ENCODE data around the gene SV2C. TPM values are rescaled to one million over a fixed set of nuclear protein-coding genes. Genes with fewer than 3 reads are reported as not detected.

Gene SV2C
- total RNA-seq, 1 experiment from 2014 or later = not detected

DNA sequence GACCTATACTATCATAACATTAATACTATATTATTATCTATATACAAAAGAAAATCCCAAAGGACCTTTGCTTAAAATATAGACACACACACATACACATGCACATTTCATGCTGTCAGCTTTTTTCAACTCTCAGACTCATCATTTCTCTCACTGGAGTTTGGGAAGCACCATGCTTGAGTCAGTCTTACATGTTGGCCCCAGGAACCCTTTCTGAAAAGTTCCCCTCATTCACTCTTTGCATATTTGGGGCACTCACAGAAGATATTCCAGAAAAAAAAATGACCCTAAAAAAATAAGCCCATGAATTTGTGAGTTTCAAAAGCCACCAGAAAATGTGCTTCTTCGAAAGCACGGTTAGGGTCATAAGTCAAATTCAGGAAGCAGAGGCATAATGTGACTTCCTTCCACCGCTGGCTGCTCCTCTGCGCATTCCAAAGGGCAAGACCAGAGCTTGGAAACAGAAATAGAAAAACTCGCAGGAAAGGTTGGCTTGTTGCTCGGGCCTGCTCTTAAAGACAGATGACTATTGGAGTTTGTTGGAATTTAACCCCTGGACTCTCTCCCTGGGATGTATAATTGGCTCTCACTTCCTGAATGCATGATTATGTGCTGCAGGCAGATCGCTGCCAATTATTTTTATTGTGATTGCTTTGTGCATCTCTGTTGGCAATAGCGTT is 190.2 kb downstream of the SV2C start:
- CTCF ChIA-PET = interaction anchor here (2.1 kb wide), 1 partner anchor 17 kb away, joined by 6 read pairs; no protein-coding TSS in a partner anchor
- Histone ChIP-seq H3K4me2 (ENCODE audit: low read length) (no peak overlapping the region), H3K4me1 (ENCODE audit: control insufficient read depth in 1 of 2, insufficient read depth in 2 of 2, low read length in 2 of 2) (no peaks in the 10 kb centered on the region), H3K36me3 (ENCODE audit: control insufficient read depth in 1 of 2, insufficient read depth in 2 of 2, low read length in 2 of 2) (no peaks in the 10 kb centered on the region), H3K9me3 (ENCODE audit: control insufficient read depth in 1 of 2, insufficient read depth in 1 of 2, low read depth in 1 of 2, low read length in 2 of 2) (no peaks in the 10 kb centered on the region), H3K9ac (ENCODE audit: low read length) (no peak overlapping the region), H2AFZ (ENCODE audit: low read depth, low read length, poor library complexity, severe bottlenecking) (no peak overlapping the region), H3K9me2 (ENCODE audit: insufficient read depth) (no peaks in the 10 kb centered on the region), H3K79me2 (ENCODE audit: insufficient read depth, low read length) (no peaks in the 10 kb centered on the region), H3K27me3 (ENCODE audit: insufficient read depth, low read length) (peaks cover 20% of the 10 kb centered on the region), H3K4me3 (replicated peaks in 1 of 2; ENCODE audit: low read depth in 1 of 2, low read length in 2 of 2) (no peak overlapping the region), H4K20me1 (ENCODE audit: insufficient read depth) (no peaks in the 10 kb centered on the region), H3K27ac (ENCODE audit: low read depth, low read length) (no peak overlapping the region)
- RAD21 ChIA-PET (ENCODE audit: low non-redundant PET in 1 of 2, low total read pairs in 2 of 2, uncharacterized antibody in 2 of 2, unreplicated experiment in 2 of 2) = no interaction called here
- POLR2A ChIA-PET = no interaction called here
- ATAC-seq = no peak
- TF ChIP-seq ZNF274 (IDR thresholded peaks at IDR 0.05; ENCODE audit: low read depth, low read length) = no peak
- TF ChIP-seq SIN3A (IDR thresholded peaks at IDR 0.05; ENCODE audit: low read depth) = no peak
- TF ChIP-seq CBX3 (IDR thresholded peaks at IDR 0.05; ENCODE audit: low read depth) = no peak
- no peak for TF ChIP-seq CEBPB (IDR thresholded peaks at IDR 0.05; ENCODE audit: low read depth)
- no peak for TF ChIP-seq EZH2 (IDR thresholded peaks at IDR 0.05)
- TF ChIP-seq TCF7L2 (IDR thresholded peaks at IDR 0.05; ENCODE audit: borderline replicate concordance, extremely low read depth, insufficient read depth, insufficient read length) = no peak
- TF ChIP-seq SP1 (IDR thresholded peaks at IDR 0.05; ENCODE audit: low read depth) = no peak
- TF ChIP-seq EGR1 (IDR thresholded peaks at IDR 0.05; ENCODE audit: low read depth) = no peak
- no peak for TF ChIP-seq ZFX (IDR thresholded peaks at IDR 0.05)
- no peak for TF ChIP-seq POLR2AphosphoS5 (IDR thresholded peaks at IDR 0.05; ENCODE audit: low read depth, low read length)
- TF ChIP-seq JUND (IDR thresholded peaks at IDR 0.05) = no peak
- TF ChIP-seq, protein P1, sequence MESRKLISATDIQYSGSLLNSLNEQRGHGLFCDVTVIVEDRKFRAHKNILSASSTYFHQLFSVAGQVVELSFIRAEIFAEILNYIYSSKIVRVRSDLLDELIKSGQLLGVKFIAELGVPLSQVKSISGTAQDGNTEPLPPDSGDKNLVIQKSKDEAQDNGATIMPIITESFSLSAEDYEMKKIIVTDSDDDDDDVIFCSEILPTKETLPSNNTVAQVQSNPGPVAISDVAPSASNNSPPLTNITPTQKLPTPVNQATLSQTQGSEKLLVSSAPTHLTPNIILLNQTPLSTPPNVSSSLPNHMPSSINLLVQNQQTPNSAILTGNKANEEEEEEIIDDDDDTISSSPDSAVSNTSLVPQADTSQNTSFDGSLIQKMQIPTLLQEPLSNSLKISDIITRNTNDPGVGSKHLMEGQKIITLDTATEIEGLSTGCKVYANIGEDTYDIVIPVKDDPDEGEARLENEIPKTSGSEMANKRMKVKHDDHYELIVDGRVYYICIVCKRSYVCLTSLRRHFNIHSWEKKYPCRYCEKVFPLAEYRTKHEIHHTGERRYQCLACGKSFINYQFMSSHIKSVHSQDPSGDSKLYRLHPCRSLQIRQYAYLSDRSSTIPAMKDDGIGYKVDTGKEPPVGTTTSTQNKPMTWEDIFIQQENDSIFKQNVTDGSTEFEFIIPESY (IDR thresholded peaks at IDR 0.05; ENCODE audit: extremely low read depth, insufficient replicate concordance, low read length) = no peak
- no peak for TF ChIP-seq RAD21 (IDR thresholded peaks at IDR 0.05; ENCODE audit: low read depth)
- TF ChIP-seq, protein P2, sequence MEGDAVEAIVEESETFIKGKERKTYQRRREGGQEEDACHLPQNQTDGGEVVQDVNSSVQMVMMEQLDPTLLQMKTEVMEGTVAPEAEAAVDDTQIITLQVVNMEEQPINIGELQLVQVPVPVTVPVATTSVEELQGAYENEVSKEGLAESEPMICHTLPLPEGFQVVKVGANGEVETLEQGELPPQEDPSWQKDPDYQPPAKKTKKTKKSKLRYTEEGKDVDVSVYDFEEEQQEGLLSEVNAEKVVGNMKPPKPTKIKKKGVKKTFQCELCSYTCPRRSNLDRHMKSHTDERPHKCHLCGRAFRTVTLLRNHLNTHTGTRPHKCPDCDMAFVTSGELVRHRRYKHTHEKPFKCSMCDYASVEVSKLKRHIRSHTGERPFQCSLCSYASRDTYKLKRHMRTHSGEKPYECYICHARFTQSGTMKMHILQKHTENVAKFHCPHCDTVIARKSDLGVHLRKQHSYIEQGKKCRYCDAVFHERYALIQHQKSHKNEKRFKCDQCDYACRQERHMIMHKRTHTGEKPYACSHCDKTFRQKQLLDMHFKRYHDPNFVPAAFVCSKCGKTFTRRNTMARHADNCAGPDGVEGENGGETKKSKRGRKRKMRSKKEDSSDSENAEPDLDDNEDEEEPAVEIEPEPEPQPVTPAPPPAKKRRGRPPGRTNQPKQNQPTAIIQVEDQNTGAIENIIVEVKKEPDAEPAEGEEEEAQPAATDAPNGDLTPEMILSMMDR (IDR thresholded peaks at IDR 0.05 in 2 of 3, conservative IDR thresholded peaks at IDR 0.05 in 1 of 3; ENCODE audit: borderline replicate concordance in 1 of 3, insufficient read depth in 1 of 3, low read depth in 2 of 3, low read length in 2 of 3) = no peak
- no peak for DNase-seq (ENCODE audit: low read depth, low spot score)
- intact Hi-C loops (cut with micrococcal nuclease) = no loop called here
- BruUV-seq (replicated peaks) = no TSS peak

Data from HCT116 (cell line).